Measurements from ENCODE around the gene DMD. TPM values are rescaled to one million over a fixed set of nuclear protein-coding genes. Genes with fewer than 3 reads are reported as not detected.

The DMD gene
- total and polyA plus RNA-seq, 7 donors, result 2.5 to 260 (median 183) TPM

DNA sequence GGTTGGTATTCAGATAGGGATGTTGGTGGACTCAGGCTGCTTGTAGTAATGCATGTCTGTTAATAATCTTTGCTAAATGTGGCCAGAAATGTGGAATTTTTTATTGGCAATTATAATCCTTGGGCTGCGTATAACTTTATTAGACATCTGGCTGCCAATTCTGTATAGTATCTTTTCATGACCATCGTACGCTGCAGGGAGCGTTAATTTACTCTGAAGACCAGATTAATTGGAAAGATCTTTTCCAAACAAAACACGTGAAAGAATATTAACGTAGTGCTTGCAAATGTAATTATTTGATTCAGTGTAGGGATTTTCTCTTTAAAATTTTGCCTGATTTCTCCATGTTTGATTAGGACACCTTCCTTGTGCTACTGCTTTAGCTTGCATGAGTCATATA is 2100.7 kb downstream of the DMD start:
- H3K27me3 ChIP-seq, result no peaks in the 10 kb centered on the region
- TF ChIP-seq EP300 (IDR thresholded peaks at IDR 0.05) (no peak), CTCF (IDR thresholded peaks at IDR 0.05) (no peak), POLR2AphosphoS5 (IDR thresholded peaks at IDR 0.05) (no peak), POLR2A (IDR thresholded peaks at IDR 0.05) (no peak)
- H3K36me3 ChIP-seq, result no peaks in the 10 kb centered on the region
- peaks cover 0 to 8% (median 0%) of the 10 kb centered on the region in 4 donors for H3K4me1 ChIP-seq
- H3K9me3 ChIP-seq, result no peaks in the 10 kb centered on the region
- intact Hi-C loops (cut with DNase I), result loop anchor here (10.0 kb wide), 1 partner anchor 1826 kb away; no protein-coding TSS in a partner anchor
- no peak overlapping the region for H3K27ac ChIP-seq
- WGBS, 2 donors, result 87 to 94% methylated on average over 6 of the region's 6 CpGs
- DNase-seq, result no peak
- H3K4me3 ChIP-seq, result no peak overlapping the region

GRCh38 chrX:31099536-31100090 is 2111.7 kb downstream of the DMD start:
- intact Hi-C loops (cut with DNase I), result no loop called here
- Histone ChIP-seq H3K4me3 (no peak overlapping the region), H3K27ac (no peak overlapping the region), H3K36me3 (no peaks in the 10 kb centered on the region), H3K9me3 (no peaks in the 10 kb centered on the region), H3K27me3 (no peaks in the 10 kb centered on the region), H3K4me1 (no peaks in the 10 kb centered on the region)
- 59 to 76% methylated on average over 2 of the region's 2 CpGs for WGBS, 2 donors
- DNase-seq, result no peak
- no peak for TF ChIP-seq EP300 (IDR thresholded peaks at IDR 0.05)
- no peak for TF ChIP-seq CTCF (IDR thresholded peaks at IDR 0.05)
- no peak for TF ChIP-seq POLR2A (IDR thresholded peaks at IDR 0.05)
- no peak for TF ChIP-seq POLR2AphosphoS5 (IDR thresholded peaks at IDR 0.05)

DNA sequence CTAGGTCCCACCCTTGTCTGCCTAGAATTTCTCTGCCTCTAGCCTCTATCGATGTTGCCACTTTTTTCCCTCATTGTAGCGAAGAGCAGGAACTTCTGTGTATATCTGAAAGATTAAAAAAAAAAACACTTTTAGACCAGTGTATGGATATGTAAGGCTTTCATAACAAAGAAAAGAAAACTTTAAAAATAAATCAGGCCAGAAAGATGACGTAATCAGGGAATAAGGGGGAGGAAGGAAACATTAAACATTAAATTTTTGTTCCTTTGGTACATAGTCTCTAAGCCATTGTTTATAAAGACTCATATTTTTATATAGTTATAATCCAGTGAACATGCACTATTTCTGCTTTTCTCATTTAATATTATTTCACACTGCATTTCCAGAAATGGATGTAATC is 2113.3 kb downstream of the DMD start:
- intact Hi-C loops (cut with DNase I), result no loop called here
- TF ChIP-seq POLR2A (IDR thresholded peaks at IDR 0.05) (no peak), CTCF (IDR thresholded peaks at IDR 0.05) (no peak), EP300 (IDR thresholded peaks at IDR 0.05) (no peak)
- WGBS, 2 donors, result 69 to 79% methylated on average over 3 of the region's 3 CpGs
- Histone ChIP-seq H3K4me1 (no peaks in the 10 kb centered on the region), H3K9me3 (no peaks in the 10 kb centered on the region), H3K36me3 (no peaks in the 10 kb centered on the region), H3K27ac (no peak overlapping the region), H3K4me3 (no peak overlapping the region), H3K27me3 (no peaks in the 10 kb centered on the region)
- DNase-seq, result no peak

GRCh38 chrX:31093639-31093975 is 2117.7 kb downstream of the DMD start:
- WGBS, 2 donors, result 90 to 94% methylated on average over 4 of the region's 4 CpGs
- Histone ChIP-seq H3K36me3 (no peaks in the 10 kb centered on the region), H3K27ac (no peak overlapping the region), H3K4me3 (no peak overlapping the region), H3K4me1 (no peaks in the 10 kb centered on the region), H3K9me3 (no peaks in the 10 kb centered on the region), H3K27me3 (no peaks in the 10 kb centered on the region)
- DNase-seq, result no peak
- TF ChIP-seq POLR2A (IDR thresholded peaks at IDR 0.05) (no peak), EP300 (IDR thresholded peaks at IDR 0.05) (no peak), CTCF (IDR thresholded peaks at IDR 0.05) (no peak), POLR2AphosphoS5 (IDR thresholded peaks at IDR 0.05) (no peak)
- intact Hi-C loops (cut with DNase I), result no loop called here

DNA sequence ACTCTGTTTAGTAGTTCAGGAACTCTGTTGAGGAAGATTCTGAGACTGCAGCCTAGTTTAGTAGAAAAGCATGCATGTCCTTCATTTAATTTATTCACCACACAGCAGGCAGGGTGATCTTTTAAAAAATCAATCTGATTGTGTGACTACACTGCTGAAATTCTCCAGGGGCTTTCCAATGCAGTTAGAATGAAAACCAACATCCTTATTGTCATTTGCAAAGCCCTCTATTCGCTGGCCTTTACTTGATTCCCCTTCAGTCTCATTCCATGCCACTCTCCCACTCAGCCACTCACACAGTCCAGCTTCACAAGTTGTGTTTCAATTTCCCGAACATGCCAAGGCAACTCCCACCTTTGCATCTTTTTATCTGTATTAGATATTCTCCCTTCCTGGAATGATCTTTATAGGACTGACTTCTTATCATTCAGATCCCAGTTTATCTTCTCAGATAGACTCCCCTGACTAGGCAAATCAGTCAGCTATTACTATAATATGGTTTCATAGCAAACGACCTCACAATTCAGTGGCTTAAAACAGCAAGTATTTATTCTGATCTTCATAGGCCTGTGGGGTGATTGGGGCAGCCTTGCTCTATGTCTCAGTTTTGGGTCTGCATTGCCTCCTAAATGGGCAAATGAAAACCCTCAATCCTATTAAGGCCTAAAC is 2118.2 kb downstream of the DMD start:
- Histone ChIP-seq H3K36me3 (no peaks in the 10 kb centered on the region), H3K27ac (no peak overlapping the region), H3K4me3 (no peak overlapping the region), H3K27me3 (no peaks in the 10 kb centered on the region), H3K9me3 (no peaks in the 10 kb centered on the region), H3K4me1 (no peaks in the 10 kb centered on the region)
- 59 to 69% methylated on average over 3 of the region's 3 CpGs for WGBS, 2 donors
- intact Hi-C loops (cut with DNase I), result no loop called here
- no peak for TF ChIP-seq POLR2A (IDR thresholded peaks at IDR 0.05)
- no peak for TF ChIP-seq CTCF (IDR thresholded peaks at IDR 0.05)
- TF ChIP-seq POLR2AphosphoS5 (IDR thresholded peaks at IDR 0.05), result no peak
- TF ChIP-seq EP300 (IDR thresholded peaks at IDR 0.05), result no peak
- no peak for DNase-seq

All from sigmoid colon (tissue), 7 donors.